ENCODE data around the gene CEP104.

CEP104 gene

DNA sequence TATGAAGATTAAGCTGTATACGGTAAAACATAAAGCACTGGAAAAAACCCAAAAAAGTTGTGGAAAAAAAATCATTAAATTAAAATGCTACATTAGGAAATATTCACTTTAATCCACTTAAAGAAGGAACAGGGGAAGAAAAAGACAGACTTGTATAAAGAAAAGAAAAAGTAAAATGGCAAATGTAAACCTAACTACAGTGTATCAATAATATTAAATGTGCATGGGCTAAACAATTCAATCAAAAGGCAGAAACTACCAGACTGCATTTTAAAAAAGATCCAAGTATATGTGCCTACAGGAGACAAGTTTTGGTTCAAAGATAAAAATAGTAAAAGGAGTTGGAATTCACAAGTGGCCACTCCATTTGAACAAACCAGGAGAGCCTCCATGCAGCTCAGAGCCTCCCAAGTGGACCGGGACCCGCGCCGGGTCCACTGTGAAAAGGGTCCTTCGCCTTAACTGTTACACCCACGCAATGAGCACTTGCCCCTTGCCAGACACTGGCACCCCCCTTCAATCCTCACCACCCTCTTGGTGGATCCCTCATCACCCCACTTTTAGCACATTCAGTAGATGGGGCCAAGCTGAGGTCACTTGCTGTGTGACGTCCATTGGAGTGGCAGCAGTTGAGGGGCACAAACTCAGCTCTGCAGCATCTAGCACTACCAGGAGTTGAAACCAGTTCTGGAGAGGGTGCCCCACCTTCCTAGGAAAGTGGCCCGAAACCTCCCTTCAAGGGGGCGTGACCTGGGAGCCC is 42.2 kb upstream of the CEP104 start:
- TF ChIP-seq, protein P1, sequence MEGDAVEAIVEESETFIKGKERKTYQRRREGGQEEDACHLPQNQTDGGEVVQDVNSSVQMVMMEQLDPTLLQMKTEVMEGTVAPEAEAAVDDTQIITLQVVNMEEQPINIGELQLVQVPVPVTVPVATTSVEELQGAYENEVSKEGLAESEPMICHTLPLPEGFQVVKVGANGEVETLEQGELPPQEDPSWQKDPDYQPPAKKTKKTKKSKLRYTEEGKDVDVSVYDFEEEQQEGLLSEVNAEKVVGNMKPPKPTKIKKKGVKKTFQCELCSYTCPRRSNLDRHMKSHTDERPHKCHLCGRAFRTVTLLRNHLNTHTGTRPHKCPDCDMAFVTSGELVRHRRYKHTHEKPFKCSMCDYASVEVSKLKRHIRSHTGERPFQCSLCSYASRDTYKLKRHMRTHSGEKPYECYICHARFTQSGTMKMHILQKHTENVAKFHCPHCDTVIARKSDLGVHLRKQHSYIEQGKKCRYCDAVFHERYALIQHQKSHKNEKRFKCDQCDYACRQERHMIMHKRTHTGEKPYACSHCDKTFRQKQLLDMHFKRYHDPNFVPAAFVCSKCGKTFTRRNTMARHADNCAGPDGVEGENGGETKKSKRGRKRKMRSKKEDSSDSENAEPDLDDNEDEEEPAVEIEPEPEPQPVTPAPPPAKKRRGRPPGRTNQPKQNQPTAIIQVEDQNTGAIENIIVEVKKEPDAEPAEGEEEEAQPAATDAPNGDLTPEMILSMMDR (conservative IDR thresholded peaks at IDR 0.05; ENCODE audit: control insufficient read depth, insufficient read depth, low read depth, low read length) = peak; percentile 5
- peak; percentile 9 for DNase-seq (ENCODE audit: low read depth)
- H3K4me3 ChIP-seq (ENCODE audit: control insufficient read depth, low read depth, low read length) = peak overlapping the region; percentile 84

DNA sequence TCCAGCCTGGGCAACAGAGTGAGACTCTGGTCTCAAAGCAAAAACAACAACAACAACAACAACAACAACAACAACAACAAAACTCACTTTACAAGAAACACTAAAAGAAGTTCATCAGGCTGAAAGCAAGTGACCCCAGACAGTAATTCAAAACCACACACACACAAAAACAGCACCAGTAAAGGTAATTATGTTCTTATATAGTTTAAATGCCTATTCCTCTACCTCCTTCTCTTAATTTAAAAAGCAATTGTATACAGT is 41.4 kb upstream of the CEP104 start:
- TF ChIP-seq, protein P1 (conservative IDR thresholded peaks at IDR 0.05; ENCODE audit: control insufficient read depth, insufficient read depth, low read depth, low read length) = no peak
- no peak overlapping the region for H3K4me3 ChIP-seq (ENCODE audit: control insufficient read depth, low read depth, low read length)
- no peak for DNase-seq (ENCODE audit: low read depth)

DNA sequence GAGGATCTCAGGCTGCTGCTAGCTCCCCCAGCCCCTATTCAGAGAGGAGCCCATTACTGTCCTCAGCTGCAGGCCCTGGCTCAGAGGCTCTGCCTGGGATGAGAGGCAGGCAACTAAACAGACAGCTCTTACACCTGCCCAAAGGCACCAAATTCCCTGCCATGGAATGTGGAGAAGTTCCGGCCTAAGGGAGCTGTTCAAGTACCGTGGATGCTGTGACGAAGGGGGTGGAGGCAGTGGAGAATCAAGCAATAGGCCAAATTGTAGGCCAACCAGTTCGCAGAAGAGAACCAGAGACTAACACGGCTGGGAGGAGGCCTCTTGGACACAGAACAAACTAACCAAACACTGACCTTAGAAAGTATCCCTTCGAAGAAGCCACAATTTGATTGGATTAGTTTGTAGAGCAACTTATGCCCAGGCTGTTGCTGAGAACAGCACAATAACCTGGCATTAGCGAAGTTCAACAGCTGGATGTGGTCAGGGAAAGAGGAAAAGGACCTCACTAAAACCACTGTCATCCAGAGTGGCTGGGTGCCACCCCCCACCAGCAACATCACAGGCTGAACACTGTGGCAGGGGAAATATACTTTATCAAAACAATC is 39.5 kb upstream of the CEP104 start:
- TF ChIP-seq, protein P1 (conservative IDR thresholded peaks at IDR 0.05; ENCODE audit: control insufficient read depth, insufficient read depth, low read depth, low read length) = no peak
- DNase-seq (ENCODE audit: low read depth) = no peak
- H3K4me3 ChIP-seq (ENCODE audit: control insufficient read depth, low read depth, low read length) = no peak overlapping the region

DNA sequence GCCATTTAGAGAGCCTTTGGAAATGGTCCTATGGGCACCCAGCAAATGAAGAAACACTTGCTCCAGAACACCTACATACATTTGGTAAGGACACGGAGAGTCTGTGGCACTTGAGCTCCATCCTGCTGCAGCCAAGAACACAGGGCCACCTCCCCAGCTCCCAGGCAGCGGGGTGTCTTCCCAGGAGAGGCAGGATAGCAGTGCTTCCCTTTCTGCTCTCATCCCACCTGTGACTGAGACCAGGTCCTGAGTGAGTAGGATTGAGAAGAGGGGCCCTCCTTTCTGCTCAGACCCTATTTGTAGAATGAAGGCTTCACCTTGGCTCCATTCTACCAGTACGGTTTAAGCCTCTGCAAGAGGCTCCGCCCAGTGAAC is 38.9 kb upstream of the CEP104 start:
- DNase-seq (ENCODE audit: low read depth) = no peak
- TF ChIP-seq, protein P1 (conservative IDR thresholded peaks at IDR 0.05; ENCODE audit: control insufficient read depth, insufficient read depth, low read depth, low read length) = no peak
- H3K4me3 ChIP-seq (ENCODE audit: control insufficient read depth, low read depth, low read length) = no peak overlapping the region

DNA sequence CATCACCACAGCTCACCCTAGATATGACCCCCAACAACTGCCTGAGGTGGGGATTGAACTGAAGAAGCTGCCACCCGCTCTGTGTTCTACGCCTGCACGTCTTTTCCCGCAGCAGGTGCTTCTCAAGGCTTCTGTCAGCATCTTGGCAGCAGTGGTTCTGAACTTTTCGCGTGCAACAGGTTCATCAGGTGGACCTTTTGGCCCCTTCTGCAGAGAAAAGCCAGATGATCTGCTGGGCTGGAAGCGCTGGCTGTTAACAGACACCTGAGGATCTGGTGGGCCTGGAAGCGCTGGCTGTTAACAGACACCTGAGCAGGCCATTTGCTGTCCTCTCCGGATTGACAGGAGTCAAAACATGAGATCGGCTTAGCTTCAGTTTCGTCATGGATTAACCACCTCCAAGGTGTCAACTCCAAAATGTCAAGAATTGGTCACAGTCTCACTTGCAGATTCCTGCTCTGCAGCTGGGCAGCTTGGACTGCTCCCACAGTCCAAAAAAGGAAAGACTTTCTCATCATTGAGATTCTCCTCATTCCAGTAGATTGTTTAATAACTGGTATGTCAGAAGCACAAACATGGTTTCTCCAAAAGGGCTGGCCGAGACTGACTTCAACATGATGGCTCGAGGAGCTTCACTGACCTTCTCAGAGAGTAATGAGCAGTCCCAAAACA is 38.4 kb upstream of the CEP104 start:
- TF ChIP-seq, protein P1 (conservative IDR thresholded peaks at IDR 0.05; ENCODE audit: control insufficient read depth, insufficient read depth, low read depth, low read length) = no peak
- DNase-seq (ENCODE audit: low read depth) = no peak
- H3K4me3 ChIP-seq (ENCODE audit: control insufficient read depth, low read depth, low read length) = no peak overlapping the region

DNA sequence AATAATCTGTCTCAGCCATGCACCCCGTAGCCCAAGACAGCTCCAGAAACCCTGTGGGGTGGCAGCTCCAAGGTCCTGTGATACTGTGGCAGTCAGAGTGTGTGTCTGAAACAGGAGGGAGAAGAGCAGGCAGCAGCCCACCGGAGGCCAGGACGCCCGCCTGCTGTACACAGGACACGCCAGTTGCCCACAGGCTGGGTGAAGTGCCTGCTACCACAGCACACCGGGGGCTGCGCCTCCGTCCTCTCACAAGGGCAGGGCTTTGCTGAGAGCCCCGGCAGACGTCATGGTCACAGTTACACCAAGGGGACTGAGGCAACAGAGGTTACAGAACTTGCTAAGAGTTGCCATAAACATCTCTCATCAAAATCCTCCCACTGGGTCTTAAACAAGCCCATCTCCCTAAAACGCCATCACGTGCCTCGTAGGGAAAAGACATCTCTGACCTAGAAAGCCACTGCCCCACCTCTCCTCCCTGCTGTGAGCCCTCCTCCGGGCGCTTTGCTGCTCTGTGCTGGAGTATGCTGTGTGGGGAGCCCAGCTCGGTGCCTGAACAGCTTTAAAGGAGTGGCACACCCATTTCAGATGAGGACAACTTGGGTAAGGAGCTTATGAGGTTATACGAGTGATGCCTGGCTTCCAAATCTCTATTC is 37.7 kb upstream of the CEP104 start:
- TF ChIP-seq, protein P1 (conservative IDR thresholded peaks at IDR 0.05; ENCODE audit: control insufficient read depth, insufficient read depth, low read depth, low read length) = no peak
- no peak overlapping the region for H3K4me3 ChIP-seq (ENCODE audit: control insufficient read depth, low read depth, low read length)
- DNase-seq (ENCODE audit: low read depth) = no peak

Measured in fibroblast of mammary gland (primary cell).